OCI-LY3 (cell line): ENCODE data around the gene VSNL1.

ENCODE experiments used
- H2AFZ ChIP-seq: fragments of 200-600, 300-600 bp; shearing (Covaris generic); 2 replicates; pipeline ENCODE4 v1.6.0; 2014; ENCODE audit warnings: antibody characterized with exemption, low read depth, low read length
- H3K27ac ChIP-seq: fragments of 200-600, 300-600 bp; sonication (generic); 2 replicates; pipeline ENCODE4 v1.5.1; 2014; ENCODE audit warnings: mild to moderate bottlenecking, low read length, moderate library complexity, mixed read lengths
- H3K27me3 ChIP-seq: fragments of 200-600, 300-600 bp; sonication (generic); 2 replicates; pipeline ENCODE4 v1.6.1; 2014; ENCODE audit warnings: low read depth, low read length, mixed read lengths
- H3K36me3 ChIP-seq: fragments of 200-600, 300-600 bp; sonication (generic); replicated peaks from 2 replicates; pipeline ENCODE3; 2014; ENCODE audit warnings: low read depth, low read length, mixed read lengths
- H3K4me1 ChIP-seq: fragments of 300-600, 200-600 bp; sonication (generic); 2 replicates; pipeline ENCODE4 v1.6.1; 2014; ENCODE audit warnings: low read length, mixed read lengths
- H3K4me2 ChIP-seq: fragments of 200-600, 300-600 bp; sonication (generic); 2 replicates; pipeline ENCODE4 v1.6.1; 2014; ENCODE audit warnings: low read length, mixed read lengths
- H3K4me3 ChIP-seq: fragments of 300-600, 200-600 bp; sonication (generic); 2 replicates; pipeline ENCODE4 v1.5.1; 2014; ENCODE audit warnings: antibody characterized with exemption, mild to moderate bottlenecking, low read length, moderate library complexity
- H3K79me2 ChIP-seq: fragments of 300-600, 200-600 bp; shearing (Covaris generic); 2 replicates; pipeline ENCODE4 v1.6.1; 2014; ENCODE audit warnings: mild to moderate bottlenecking, low read length, mixed read lengths
- H3K9ac ChIP-seq: fragments of 300-600, 200-600 bp; shearing (Covaris generic); 2 replicates; pipeline ENCODE4 v1.6.0; 2014; ENCODE audit warnings: mild to moderate bottlenecking, low read length, moderate library complexity
- H3K9me3 ChIP-seq: fragments of 200-600, 300-600 bp; shearing (Covaris generic); 2 replicates; pipeline ENCODE4 v1.6.1; 2014; ENCODE audit warnings: low read length, mixed read lengths; ENCODE audit not compliant: insufficient read depth
- H4K20me1 ChIP-seq: fragments of 200-600, 300-600 bp; sonication (generic); 2 replicates; pipeline ENCODE4 v1.6.1; 2016; ENCODE audit warnings: low read length, mixed read lengths; ENCODE audit not compliant: insufficient read depth
- CTCF ChIP-seq: fragments of 200-600, 300-600 bp; sonication (generic); IDR thresholded peaks from 2 replicates; pipeline ENCODE4 v1.5.1; 2014; ENCODE audit warnings: antibody characterized with exemption, low read length, low read depth
- EZH2phosphoT487 ChIP-seq: fragments of 200-600 bp; shearing (Covaris generic); IDR thresholded peaks from 2 replicates; pipeline ENCODE4 v1.6.1; 2018; ENCODE audit warnings: antibody characterized with exemption, mixed run types, low read depth

The VSNL1 gene

DNA sequence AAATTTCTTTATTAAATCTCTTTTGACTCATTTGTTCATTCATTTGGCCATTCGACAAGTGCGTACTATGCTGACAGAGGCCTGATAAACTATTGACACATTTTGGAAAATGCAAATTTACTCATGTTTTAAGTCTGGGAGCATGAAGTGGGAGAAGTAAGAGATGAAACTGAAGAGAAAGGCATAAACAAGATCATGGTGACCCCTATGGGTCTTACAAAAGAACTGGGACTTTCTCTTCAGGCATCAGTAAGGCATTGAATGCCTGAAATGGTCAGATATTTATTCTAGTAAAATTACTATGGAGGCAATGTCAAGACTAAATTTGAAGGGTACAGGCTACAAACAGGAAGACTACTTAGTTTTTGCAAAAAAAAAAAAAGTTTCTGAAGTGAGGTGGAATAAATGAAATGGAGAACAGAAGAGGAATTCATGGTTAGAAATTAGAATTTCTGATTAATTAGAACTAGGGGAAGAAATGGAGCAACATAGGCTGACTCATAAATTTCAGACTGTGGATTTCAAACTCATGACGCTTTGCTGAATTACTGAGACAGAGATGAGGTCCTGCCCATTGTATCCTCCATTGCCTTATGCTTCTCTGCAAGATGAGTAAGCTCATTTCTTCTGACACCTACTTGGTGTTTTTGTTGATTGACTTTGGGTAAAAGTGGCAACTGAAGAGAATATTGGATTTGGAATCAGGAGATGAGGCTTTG lies 32.7 kb downstream of the VSNL1 start:
- H3K4me2 ChIP-seq: peak overlapping the region; percentile 20
- TF ChIP-seq CTCF (peak; percentile 73), EZH2phosphoT487 (no peak)

GRCh38 chr2:17573804-17574175 lies 33.3 kb downstream of the VSNL1 start:
- H3K27ac ChIP-seq: peak overlapping the region; percentile 13; the same call in 1 of the 2 replicates
- no peaks in the 10 kb centered on the region for H3K36me3 ChIP-seq
- peak overlapping the region; percentile 20; the same call in 1 of the 2 replicates for H3K4me2 ChIP-seq
- TF ChIP-seq CTCF (no peak), EZH2phosphoT487 (no peak)
- H3K79me2 ChIP-seq: no peaks in the 10 kb centered on the region
- H4K20me1 ChIP-seq: no peaks in the 10 kb centered on the region
- no peak overlapping the region for H3K4me3 ChIP-seq
- no peaks in the 10 kb centered on the region for H3K27me3 ChIP-seq
- H3K4me1 ChIP-seq: peaks cover 50% of the 10 kb centered on the region
- H3K9me3 ChIP-seq: no peaks in the 10 kb centered on the region
- no peak overlapping the region; the same call in 1 of the 2 replicates for H2AFZ ChIP-seq
- no peak overlapping the region for H3K9ac ChIP-seq

More for the DNA sequence above, 32.7 kb downstream of the VSNL1 start:
- Histone ChIP-seq H3K79me2 (no peaks in the 10 kb centered on the region), H4K20me1 (no peaks in the 10 kb centered on the region), H3K36me3 (no peaks in the 10 kb centered on the region), H3K4me3 (no peak overlapping the region), H3K9ac (no peak overlapping the region), H2AFZ (no peak overlapping the region; the same call in 1 of the 2 replicates), H3K27me3 (no peaks in the 10 kb centered on the region), H3K9me3 (no peaks in the 10 kb centered on the region), H3K27ac (peak overlapping the region; percentile 13; the same call in 1 of the 2 replicates), H3K4me1 (peaks cover 44% of the 10 kb centered on the region)

DNA sequence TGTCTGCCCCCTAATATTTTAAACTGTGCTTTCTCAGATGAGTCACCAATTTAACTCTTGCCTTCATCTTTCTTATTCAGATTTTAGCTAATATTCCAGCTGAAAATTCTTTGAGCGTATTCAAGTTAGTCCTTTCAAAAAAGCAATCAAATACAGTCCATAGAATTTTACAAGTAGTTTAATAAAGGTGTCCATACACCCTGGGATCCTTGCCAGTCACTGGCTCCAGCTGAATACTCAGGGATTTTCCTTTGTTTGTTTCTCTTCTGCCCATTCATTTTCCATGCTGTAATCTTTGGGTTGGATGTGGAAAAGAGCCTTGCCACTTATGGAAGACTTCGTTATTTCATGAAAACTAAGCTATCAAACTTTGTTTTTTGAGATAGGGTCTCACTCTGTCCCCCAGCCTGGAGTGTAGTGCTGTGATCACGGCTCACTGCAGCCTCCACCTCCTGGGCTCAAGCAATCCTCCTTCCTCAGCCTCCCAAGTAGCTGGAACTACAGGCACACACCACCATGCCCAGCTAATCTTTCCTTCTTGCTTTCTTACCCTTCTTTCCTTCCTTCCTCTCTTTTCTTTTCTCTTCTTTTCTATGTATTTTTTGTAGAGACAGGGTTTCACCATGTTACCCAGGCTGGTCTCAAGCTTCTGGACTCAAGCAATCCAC lies 34.0 kb downstream of the VSNL1 start:
- no peaks in the 10 kb centered on the region for H3K9me3 ChIP-seq

More for the DNA sequence above, 34.0 kb downstream of the VSNL1 start:
- Histone ChIP-seq H3K4me1 (peaks cover 57% of the 10 kb centered on the region), H4K20me1 (no peaks in the 10 kb centered on the region), H3K4me3 (no peak overlapping the region), H3K27me3 (no peaks in the 10 kb centered on the region), H3K9ac (no peak overlapping the region), H3K27ac (no peak overlapping the region), H3K36me3 (no peaks in the 10 kb centered on the region), H2AFZ (peak overlapping the region; percentile 23; the same call in 1 of the 2 replicates), H3K4me2 (no peak overlapping the region), H3K79me2 (no peaks in the 10 kb centered on the region)
- TF ChIP-seq EZH2phosphoT487: no peak
- no peak for TF ChIP-seq CTCF
